GM12878 (cell line): ENCODE measurements around the gene GZMM. TPM values are rescaled to one million over a fixed set of nuclear protein-coding genes. Genes with fewer than 3 reads are reported as not detected.

Source experiments
- CHD1 ChIP-seq: IDR thresholded peaks from 2 replicates; pipeline ENCODE4 v1.6.1; 2012; ENCODE audit warnings: low read depth, low read length, improper control_type of control experiment
- CREB1 ChIP-seq: IDR thresholded peaks from 2 replicates; pipeline ENCODE4 v1.6.1; 2012; ENCODE audit warnings: low read depth, mild to moderate bottlenecking, inconsistent platforms
- KAT2A ChIP-seq: conservative IDR thresholded peaks from 2 replicates; pipeline ENCODE4 v1.6.1; 2011; ENCODE audit warnings: low read depth, low read length; ENCODE audit not compliant: control insufficient read depth
- MEF2A ChIP-seq: IDR thresholded peaks from 2 replicates; pipeline ENCODE4 v1.6.1; 2011; ENCODE audit warnings: low read depth, mild to moderate bottlenecking, low read length, moderate library complexity; ENCODE audit not compliant: insufficient read depth
- NRF1 ChIP-seq: conservative IDR thresholded peaks from 2 replicates; pipeline ENCODE4 v1.6.1; 2011; ENCODE audit warnings: mild to moderate bottlenecking, low read depth, low read length, improper control_type of control experiment
- PML ChIP-seq: IDR thresholded peaks from 2 replicates; pipeline ENCODE4 v1.6.1; 2012; ENCODE audit warnings: low read length, inconsistent platforms
- SMC3 ChIP-seq: IDR thresholded peaks from 2 replicates; pipeline ENCODE4 v1.6.1; 2011; ENCODE audit warnings: low read length, improper control_type of control experiment, borderline replicate concordance
- YBX1 ChIP-seq: fragments of 450-650 bp; IDR thresholded peaks from 2 replicates; pipeline ENCODE4 v1.6.1; 2016; ENCODE audit warnings: antibody characterized with exemption
- polyA plus RNA-seq, 11 experiments: library from polyadenylated mRNA; depleted of rRNA in 4 of 11; unstranded in 6 of 11; stranded (reverse) in 5 of 11; fragments of >200 nt; fragmentation: Nextera tagmentation in 4 of 11; fragmentation: Illumina TruSeq in 1 of 11; extraction: Ambion mirVana in 4 of 11; extraction: Trizol in 1 of 11; gene quantifications; 1 replicate in 1 of 11; 2 replicates in 10 of 11; pipeline versions ENCODE4 v1.2.1 to v1.2.3, GENCODE V29; 2011 to 2016; ENCODE audit warnings: inconsistent platforms in 2 of 11, missing spikeins in 2 of 11, low read depth in 1 of 11
- total RNA-seq, 4 experiments: library from RNA; depleted of rRNA in 3 of 4; stranded (reverse); fragments of >200 nt in 3 of 4; fragmentation: Illumina TruSeq in 1 of 4; extraction: Trizol in 1 of 4; gene quantifications; 2 replicates each; pipeline versions ENCODE4 v1.2.1 to v1.2.3, GENCODE V29; 2013 to 2021
- TF ChIP-seq, protein P1 (sequence below): fragments of 450-650 bp; IDR thresholded peaks from 2 replicates; pipeline ENCODE4 v1.6.1; 2016; ENCODE audit warnings: mild to moderate bottlenecking
- TF ChIP-seq, protein P2 (sequence below): IDR thresholded peaks from 2 replicates; pipeline ENCODE4 v1.6.1; 2012; ENCODE audit warnings: low read depth, low read length, improper control_type of control experiment
- TF ChIP-seq, protein P3 (sequence below): fragments of 450-650 bp; formaldehyde crosslinking; IDR thresholded peaks from 2 replicates; pipeline ENCODE4 v1.5.0; 2022; ENCODE audit warnings: mild to moderate bottlenecking, missing genetic modification characterization
- TF ChIP-seq, protein P4 (sequence below): IDR thresholded peaks from 2 replicates; pipeline ENCODE4 v1.6.1; 2012; ENCODE audit warnings: low read depth, low read length, improper control_type of control experiment

Gene GZMM
- total and polyA plus RNA-seq, 10 of the 15 experiments (the other 5 are each of a cell fraction or from before 2014, with no cell fraction given), result 0.09 to 0.48 (median 0.23) TPM; not detected in 7

DNA sequence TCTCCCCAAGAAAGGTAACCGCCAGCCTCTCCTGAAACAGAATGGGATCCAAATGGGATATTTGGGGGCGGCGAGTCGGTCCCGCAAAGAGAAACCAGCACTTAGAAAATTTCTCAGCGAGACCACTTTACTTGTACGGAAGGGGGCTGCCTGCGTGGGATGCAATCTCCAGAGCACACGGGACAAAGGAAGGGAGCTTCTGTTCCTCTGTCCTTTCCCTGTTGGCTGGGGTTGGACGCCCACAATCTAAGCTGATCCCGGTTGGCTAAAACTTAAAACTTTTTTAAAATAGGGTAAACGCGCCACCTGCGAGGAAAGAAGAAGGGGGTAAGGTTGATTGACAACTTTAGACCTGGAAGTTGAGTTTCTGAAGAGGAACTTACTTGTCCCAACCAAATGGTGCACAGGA lies 27.7 kb downstream of the GZMM start (continued):
- TF ChIP-seq, protein P1, sequence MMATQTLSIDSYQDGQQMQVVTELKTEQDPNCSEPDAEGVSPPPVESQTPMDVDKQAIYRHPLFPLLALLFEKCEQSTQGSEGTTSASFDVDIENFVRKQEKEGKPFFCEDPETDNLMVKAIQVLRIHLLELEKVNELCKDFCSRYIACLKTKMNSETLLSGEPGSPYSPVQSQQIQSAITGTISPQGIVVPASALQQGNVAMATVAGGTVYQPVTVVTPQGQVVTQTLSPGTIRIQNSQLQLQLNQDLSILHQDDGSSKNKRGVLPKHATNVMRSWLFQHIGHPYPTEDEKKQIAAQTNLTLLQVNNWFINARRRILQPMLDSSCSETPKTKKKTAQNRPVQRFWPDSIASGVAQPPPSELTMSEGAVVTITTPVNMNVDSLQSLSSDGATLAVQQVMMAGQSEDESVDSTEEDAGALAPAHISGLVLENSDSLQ, result peak; percentile 77
- TF ChIP-seq YBX1 (no peak), PML (peak; percentile 50), NRF1 (no peak), KAT2A (no peak), CHD1 (0 out of 2 replicates have a peak, but pooled peaks have one; percentile 31), MEF2A (no peak), SMC3 (no peak), CREB1 (peak; percentile 22; the same call in 1 of the 2 replicates)
- TF ChIP-seq, protein P2, sequence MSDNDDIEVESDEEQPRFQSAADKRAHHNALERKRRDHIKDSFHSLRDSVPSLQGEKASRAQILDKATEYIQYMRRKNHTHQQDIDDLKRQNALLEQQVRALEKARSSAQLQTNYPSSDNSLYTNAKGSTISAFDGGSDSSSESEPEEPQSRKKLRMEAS, result no peak
- TF ChIP-seq, protein P3, sequence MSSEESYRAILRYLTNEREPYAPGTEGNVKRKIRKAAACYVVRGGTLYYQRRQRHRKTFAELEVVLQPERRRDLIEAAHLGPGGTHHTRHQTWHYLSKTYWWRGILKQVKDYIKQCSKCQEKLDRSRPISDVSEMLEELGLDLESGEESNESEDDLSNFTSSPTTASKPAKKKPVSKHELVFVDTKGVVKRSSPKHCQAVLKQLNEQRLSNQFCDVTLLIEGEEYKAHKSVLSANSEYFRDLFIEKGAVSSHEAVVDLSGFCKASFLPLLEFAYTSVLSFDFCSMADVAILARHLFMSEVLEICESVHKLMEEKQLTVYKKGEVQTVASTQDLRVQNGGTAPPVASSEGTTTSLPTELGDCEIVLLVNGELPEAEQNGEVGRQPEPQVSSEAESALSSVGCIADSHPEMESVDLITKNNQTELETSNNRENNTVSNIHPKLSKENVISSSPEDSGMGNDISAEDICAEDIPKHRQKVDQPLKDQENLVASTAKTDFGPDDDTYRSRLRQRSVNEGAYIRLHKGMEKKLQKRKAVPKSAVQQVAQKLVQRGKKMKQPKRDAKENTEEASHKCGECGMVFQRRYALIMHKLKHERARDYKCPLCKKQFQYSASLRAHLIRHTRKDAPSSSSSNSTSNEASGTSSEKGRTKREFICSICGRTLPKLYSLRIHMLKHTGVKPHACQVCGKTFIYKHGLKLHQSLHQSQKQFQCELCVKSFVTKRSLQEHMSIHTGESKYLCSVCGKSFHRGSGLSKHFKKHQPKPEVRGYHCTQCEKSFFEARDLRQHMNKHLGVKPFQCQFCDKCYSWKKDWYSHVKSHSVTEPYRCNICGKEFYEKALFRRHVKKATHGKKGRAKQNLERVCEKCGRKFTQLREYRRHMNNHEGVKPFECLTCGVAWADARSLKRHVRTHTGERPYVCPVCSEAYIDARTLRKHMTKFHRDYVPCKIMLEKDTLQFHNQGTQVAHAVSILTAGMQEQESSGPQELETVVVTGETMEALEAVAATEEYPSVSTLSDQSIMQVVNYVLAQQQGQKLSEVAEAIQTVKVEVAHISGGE, result no peak
- TF ChIP-seq, protein P4, sequence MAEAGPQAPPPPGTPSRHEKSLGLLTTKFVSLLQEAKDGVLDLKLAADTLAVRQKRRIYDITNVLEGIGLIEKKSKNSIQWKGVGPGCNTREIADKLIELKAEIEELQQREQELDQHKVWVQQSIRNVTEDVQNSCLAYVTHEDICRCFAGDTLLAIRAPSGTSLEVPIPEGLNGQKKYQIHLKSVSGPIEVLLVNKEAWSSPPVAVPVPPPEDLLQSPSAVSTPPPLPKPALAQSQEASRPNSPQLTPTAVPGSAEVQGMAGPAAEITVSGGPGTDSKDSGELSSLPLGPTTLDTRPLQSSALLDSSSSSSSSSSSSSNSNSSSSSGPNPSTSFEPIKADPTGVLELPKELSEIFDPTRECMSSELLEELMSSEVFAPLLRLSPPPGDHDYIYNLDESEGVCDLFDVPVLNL, result 0 out of 2 replicates have a peak, but pooled peaks have one; percentile 48
